ENCODE measurements around the gene ELK3. TPM values are rescaled to one million over a fixed set of nuclear protein-coding genes. Genes with fewer than 3 reads are reported as not detected.

The ELK3 gene
- total RNA-seq, 1 experiment from 2014 or later, result 9.4 TPM

DNA sequence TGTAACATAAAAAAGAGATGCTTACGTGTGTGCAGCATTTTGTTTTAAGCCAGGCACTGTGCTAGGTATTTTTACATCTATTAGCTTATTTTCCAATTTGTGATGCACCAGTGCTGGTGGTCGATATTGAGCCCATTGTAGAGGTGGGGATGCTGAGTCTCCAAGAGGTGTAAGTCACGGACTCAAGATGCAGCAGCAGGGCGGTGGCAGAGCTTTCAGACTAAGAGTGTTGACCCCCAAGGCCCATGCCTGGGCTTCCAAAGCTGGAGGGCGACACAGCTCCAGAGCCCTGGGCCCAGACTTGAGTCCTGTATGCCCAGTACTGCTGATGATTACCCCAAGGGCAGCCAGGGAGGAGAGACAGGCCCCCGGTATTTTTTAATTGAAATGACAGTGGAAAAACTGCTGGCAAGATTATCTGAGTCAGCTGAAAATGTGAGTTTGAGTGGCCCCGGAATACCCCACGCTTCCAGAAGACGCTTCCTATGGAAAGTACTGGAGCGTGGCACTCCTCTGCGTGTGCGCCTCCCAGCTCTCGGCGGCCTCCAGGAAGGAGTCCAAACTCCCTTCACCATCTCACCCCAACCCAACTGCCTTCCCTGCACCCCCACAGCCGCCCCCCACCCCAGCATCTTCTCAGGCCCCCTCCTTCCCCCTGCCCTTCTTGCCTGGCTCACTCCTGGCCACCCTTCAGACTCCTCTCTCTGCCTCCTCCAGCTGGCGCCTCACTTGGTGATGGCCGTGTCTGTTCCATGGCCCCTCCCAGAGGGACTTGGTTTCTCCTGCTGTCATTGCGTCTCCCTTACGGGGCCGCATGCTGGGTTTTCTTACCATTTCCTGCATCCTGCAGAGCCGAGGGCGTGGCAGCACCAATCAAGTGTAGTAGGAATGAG, 40.7 kb downstream of the ELK3 start:
- no peak for DNase-seq
- H2AFZ ChIP-seq (ENCODE audit: low read length), result no peak overlapping the region
- no peaks in the 10 kb centered on the region for H3K9me3 Mint-ChIP-seq
- WGBS (ENCODE audit: extremely low coverage, insufficient read length, low lambda C conversion rate), result no CpG with 5 or more reads among the region's 22 CpGs
- H3K27me3 Mint-ChIP-seq (ENCODE audit: low read depth), result no peaks in the 10 kb centered on the region
- H3K79me2 ChIP-seq (ENCODE audit: insufficient read depth, low read length), result no peaks in the 10 kb centered on the region
- no peak overlapping the region for H2BK15ac ChIP-seq (ENCODE audit: low read depth, low read length)
- no peak overlapping the region for H3K27ac ChIP-seq (ENCODE audit: insufficient read length, low read depth, low read length)
- H4K5ac ChIP-seq (ENCODE audit: insufficient read length, low read depth, low read length), result no peak overlapping the region
- H3K36me3 Mint-ChIP-seq (ENCODE audit: insufficient read depth in 1 of 3, low read depth in 3 of 3), result no peaks in the 10 kb centered on the region
- no peaks in the 10 kb centered on the region for H3K4me1 ChIP-seq (ENCODE audit: insufficient read depth, low read length)
- no peak overlapping the region for H2BK120ac ChIP-seq (ENCODE audit: low read depth, low read length, poor library complexity, severe bottlenecking)
- no peak overlapping the region for H3K4ac ChIP-seq (ENCODE audit: low read depth, low read length)
- no peak overlapping the region; a peak in 1 of 7 replicates for H3K27ac Mint-ChIP-seq
- peaks cover 3% of the 10 kb centered on the region for H3K23me2 ChIP-seq (ENCODE audit: insufficient read length, low read depth, low read length, poor library complexity, severe bottlenecking)
- H3K56ac ChIP-seq (ENCODE audit: insufficient read length, low read depth, low read length), result no peak overlapping the region
- no peak overlapping the region for H2BK12ac ChIP-seq (ENCODE audit: insufficient read length, low read depth, low read length)
- no peak overlapping the region for H3K9ac ChIP-seq (ENCODE audit: extremely low read depth, insufficient read length, low read length)
- H4K20me1 ChIP-seq (ENCODE audit: control insufficient read depth, insufficient read depth, insufficient read length), result no peaks in the 10 kb centered on the region
- no peak overlapping the region for H3T11ph ChIP-seq (ENCODE audit: low read length)
- H2BK5ac ChIP-seq (ENCODE audit: insufficient read length, low read length), result no peak overlapping the region
- no peaks in the 10 kb centered on the region for H3K79me1 ChIP-seq (ENCODE audit: insufficient read depth, low read depth, low read length, poor library complexity, severe bottlenecking)
- no peak overlapping the region for H3K4me3 Mint-ChIP-seq
- no peak overlapping the region for H2AK5ac ChIP-seq (ENCODE audit: insufficient read length, low read length)
- TF ChIP-seq, protein P1, sequence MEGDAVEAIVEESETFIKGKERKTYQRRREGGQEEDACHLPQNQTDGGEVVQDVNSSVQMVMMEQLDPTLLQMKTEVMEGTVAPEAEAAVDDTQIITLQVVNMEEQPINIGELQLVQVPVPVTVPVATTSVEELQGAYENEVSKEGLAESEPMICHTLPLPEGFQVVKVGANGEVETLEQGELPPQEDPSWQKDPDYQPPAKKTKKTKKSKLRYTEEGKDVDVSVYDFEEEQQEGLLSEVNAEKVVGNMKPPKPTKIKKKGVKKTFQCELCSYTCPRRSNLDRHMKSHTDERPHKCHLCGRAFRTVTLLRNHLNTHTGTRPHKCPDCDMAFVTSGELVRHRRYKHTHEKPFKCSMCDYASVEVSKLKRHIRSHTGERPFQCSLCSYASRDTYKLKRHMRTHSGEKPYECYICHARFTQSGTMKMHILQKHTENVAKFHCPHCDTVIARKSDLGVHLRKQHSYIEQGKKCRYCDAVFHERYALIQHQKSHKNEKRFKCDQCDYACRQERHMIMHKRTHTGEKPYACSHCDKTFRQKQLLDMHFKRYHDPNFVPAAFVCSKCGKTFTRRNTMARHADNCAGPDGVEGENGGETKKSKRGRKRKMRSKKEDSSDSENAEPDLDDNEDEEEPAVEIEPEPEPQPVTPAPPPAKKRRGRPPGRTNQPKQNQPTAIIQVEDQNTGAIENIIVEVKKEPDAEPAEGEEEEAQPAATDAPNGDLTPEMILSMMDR (conservative IDR thresholded peaks at IDR 0.05), result no peak
- no peaks in the 10 kb centered on the region for H3K27me3 ChIP-seq (ENCODE audit: insufficient read depth, low read length)
- no peak overlapping the region for H3K23ac ChIP-seq (ENCODE audit: insufficient read length, low read depth, low read length)
- H4K8ac ChIP-seq (replicated peaks; ENCODE audit: insufficient read length, low read depth, low read length), result no peak overlapping the region
- no peak overlapping the region for H3K14ac ChIP-seq (ENCODE audit: insufficient read depth, low read length)
- peaks cover 5 to 7% of the 10 kb centered on the region in 2 experiments for H3K4me1 Mint-ChIP-seq
- no peak overlapping the region for H3K18ac ChIP-seq (ENCODE audit: insufficient read length, low read depth, low read length)
- H3K4me2 ChIP-seq (ENCODE audit: insufficient read depth, insufficient read length, low read length), result no peak overlapping the region
- no peak overlapping the region for H4K91ac ChIP-seq (ENCODE audit: insufficient read length, low read depth, low read length)
- H3K9me3 ChIP-seq (ENCODE audit: control insufficient read depth, low read depth, low read length), result no peaks in the 10 kb centered on the region
- H2BK20ac ChIP-seq (ENCODE audit: low read depth, low read length, poor library complexity, severe bottlenecking), result no peak overlapping the region

Measured in H9 (cell line).